DND-41 (cell line): ENCODE data around the gene PAPOLA.

Experiments used
- ATAC-seq: fragments of 200-7000 bp; cut with Tn5 transposase; 3 replicates; pipeline ENCODE4 v1.9.1; 2021; ENCODE audit warnings: low read depth; ENCODE audit not compliant: insufficient read depth
- DNase-seq: peaks from one replicate; pipeline ENCODE4 v3.0.0-alpha.2; 2020
- H2AFZ ChIP-seq: 2 replicates; pipeline ENCODE4 v1.6.0; 2012; ENCODE audit warnings: low read depth, low read length
- H3K27ac ChIP-seq: 2 replicates; pipeline ENCODE4 v1.5.1; 2012; ENCODE audit warnings: low read length, inconsistent platforms
- H3K27me3 ChIP-seq: fragments of 200-600 bp; sonication (generic); 2 replicates; pipeline ENCODE4 v1.6.0; 2012; ENCODE audit warnings: low read length, mild to moderate bottlenecking, inconsistent platforms; ENCODE audit not compliant: insufficient read depth, poor library complexity
- H3K36me3 ChIP-seq: 2 replicates; pipeline ENCODE4 v1.5.1; 2012; ENCODE audit warnings: low read length, inconsistent platforms; ENCODE audit not compliant: insufficient read depth
- H3K4me1 ChIP-seq: 2 replicates; pipeline ENCODE4 v1.5.1; 2012; ENCODE audit warnings: mild to moderate bottlenecking, low read length; ENCODE audit not compliant: insufficient read depth
- H3K4me2 ChIP-seq: 2 replicates; pipeline ENCODE4 v1.6.0; 2012; ENCODE audit warnings: mild to moderate bottlenecking, moderate library complexity, low read length, inconsistent platforms; ENCODE audit not compliant: insufficient read depth
- H3K4me3 ChIP-seq, 2 experiments: fragments of 200-600 bp in 1 of 2; shearing (Covaris generic) in 1 of 2; 2 replicates each; pipeline ENCODE4 v1.5.1; 2012 to 2016; ENCODE audit warnings: inconsistent platforms in 2 of 2, low read length in 2 of 2, mild to moderate bottlenecking in 2 of 2, low read depth in 1 of 2, moderate library complexity in 1 of 2
- H3K79me2 ChIP-seq: 2 replicates; pipeline ENCODE4 v1.6.0; 2012; ENCODE audit warnings: low read length, inconsistent platforms; ENCODE audit not compliant: insufficient read depth
- H3K9ac ChIP-seq: 2 replicates; pipeline ENCODE4 v1.6.0; 2012; ENCODE audit warnings: low read depth, mild to moderate bottlenecking, inconsistent platforms, low read length, moderate library complexity
- H3K9me3 ChIP-seq: 2 replicates; pipeline ENCODE4 v1.5.1; 2012; ENCODE audit warnings: low read length, moderate library complexity, mild to moderate bottlenecking, inconsistent platforms; ENCODE audit not compliant: insufficient read depth, severe bottlenecking
- H4K20me1 ChIP-seq: 2 replicates; pipeline ENCODE4 v1.6.0; 2012; ENCODE audit warnings: low read length; ENCODE audit not compliant: insufficient read depth
- EZH2 ChIP-seq: IDR thresholded peaks from 3 replicates; pipeline ENCODE4 v1.6.1; 2012; ENCODE audit warnings: borderline replicate concordance, low read depth, mild to moderate bottlenecking, moderate library complexity, low read length, inconsistent platforms; ENCODE audit not compliant: severe bottlenecking
- TF ChIP-seq, protein P1 (sequence below): IDR thresholded peaks from 2 replicates; pipeline ENCODE4 v1.5.1; 2012; ENCODE audit warnings: borderline replicate concordance, low read length, moderate library complexity, mild to moderate bottlenecking; ENCODE audit not compliant: poor library complexity, severe bottlenecking; ENCODE audit errors: extremely low read depth

PAPOLA gene

DNA sequence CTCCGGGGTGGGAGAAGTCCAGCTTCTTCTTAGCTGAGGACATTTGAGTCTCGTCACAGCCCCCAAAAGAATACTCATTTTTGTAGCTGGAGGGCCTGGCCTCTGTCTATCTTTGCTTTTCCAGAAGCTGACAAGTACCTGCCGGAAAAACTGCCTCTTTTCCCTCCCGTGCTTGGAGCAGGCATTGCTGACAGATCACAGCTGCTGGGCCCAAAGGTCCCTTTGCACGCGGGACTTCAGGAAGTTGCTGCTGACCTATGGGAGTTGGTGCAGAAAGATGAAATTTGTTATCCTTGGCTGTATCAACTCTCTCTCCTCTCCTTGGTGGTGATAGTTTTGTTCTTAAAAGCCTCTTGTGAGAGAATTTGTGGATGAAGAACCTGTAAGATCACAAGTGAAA is 92.8 kb downstream of the PAPOLA start:
- TF ChIP-seq EZH2, result no peak
- TF ChIP-seq, protein P1, sequence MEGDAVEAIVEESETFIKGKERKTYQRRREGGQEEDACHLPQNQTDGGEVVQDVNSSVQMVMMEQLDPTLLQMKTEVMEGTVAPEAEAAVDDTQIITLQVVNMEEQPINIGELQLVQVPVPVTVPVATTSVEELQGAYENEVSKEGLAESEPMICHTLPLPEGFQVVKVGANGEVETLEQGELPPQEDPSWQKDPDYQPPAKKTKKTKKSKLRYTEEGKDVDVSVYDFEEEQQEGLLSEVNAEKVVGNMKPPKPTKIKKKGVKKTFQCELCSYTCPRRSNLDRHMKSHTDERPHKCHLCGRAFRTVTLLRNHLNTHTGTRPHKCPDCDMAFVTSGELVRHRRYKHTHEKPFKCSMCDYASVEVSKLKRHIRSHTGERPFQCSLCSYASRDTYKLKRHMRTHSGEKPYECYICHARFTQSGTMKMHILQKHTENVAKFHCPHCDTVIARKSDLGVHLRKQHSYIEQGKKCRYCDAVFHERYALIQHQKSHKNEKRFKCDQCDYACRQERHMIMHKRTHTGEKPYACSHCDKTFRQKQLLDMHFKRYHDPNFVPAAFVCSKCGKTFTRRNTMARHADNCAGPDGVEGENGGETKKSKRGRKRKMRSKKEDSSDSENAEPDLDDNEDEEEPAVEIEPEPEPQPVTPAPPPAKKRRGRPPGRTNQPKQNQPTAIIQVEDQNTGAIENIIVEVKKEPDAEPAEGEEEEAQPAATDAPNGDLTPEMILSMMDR, result no peak
- ATAC-seq, result no peak

DNA sequence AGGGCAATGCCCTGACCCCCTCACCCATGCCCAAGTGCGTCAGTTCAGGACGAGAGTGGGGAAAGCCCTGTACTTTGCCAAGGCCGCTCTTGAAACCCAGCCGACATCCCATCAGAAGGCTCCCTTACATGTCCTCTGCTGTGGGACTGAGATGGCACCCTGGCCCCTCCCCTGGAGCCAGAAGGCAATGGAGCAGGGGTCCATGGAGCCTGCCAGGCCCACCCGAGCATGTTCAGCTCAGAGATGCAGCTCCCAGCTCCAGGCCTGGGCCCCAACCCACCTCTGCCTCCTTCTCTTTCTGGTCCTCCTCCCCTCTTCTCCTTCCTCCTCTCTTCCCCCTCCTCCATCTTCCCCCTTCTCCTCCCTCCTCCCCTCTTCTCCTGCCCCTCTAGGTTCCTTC is 95.5 kb downstream of the PAPOLA start:
- no peak for ATAC-seq
- Histone ChIP-seq H3K27me3 (no peaks in the 10 kb centered on the region), H3K9me3 (no peaks in the 10 kb centered on the region)

More for the DNA sequence above, 92.8 kb downstream of the PAPOLA start:
- DNase-seq, result no peak
- H3K36me3 ChIP-seq, result no peaks in the 10 kb centered on the region
- H3K4me1 ChIP-seq, result no peaks in the 10 kb centered on the region
- H3K27ac ChIP-seq, result no peak overlapping the region
- H3K4me3 ChIP-seq, result no peak overlapping the region
- no peaks in the 10 kb centered on the region for H3K9me3 ChIP-seq
- no peak overlapping the region for H3K4me2 ChIP-seq
- H4K20me1 ChIP-seq, result no peaks in the 10 kb centered on the region
- no peak overlapping the region for H2AFZ ChIP-seq
- H3K27me3 ChIP-seq, result no peaks in the 10 kb centered on the region
- H3K9ac ChIP-seq, result no peak overlapping the region
- no peaks in the 10 kb centered on the region for H3K79me2 ChIP-seq

DNA sequence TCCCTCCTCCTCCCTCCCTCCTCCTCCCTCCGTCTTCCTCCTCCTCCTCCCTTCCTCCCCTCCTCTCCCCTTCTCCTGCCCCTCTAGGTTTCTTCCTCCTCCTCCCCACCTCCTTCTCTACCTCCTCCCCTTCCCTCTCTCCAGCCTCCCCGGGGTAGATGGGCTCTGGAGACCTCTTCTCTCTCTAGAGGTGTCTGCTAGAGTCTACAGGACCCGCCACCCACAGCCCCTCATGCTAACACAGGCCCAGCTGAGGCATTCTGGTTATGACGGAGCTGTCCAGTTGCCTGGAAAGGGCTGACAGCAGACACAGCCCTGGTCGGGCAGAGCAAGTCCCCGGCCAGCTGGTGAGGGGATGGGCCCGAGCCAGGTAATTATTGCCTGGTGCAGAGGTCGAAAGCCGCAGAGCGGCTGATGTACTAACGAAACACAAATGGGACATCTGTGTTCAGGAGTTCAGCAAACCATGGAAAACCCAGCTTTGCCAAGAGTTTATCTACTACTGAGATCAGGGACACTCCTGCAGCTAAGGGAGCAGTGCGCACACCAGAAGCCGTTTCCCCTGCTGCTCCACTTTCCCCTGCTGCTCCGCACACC is 96.2 kb downstream of the PAPOLA start:
- Histone ChIP-seq H3K27me3 (no peaks in the 10 kb centered on the region), H3K4me3 (no peak overlapping the region)
- ATAC-seq, result no peak

More for the DNA sequence above, 95.5 kb downstream of the PAPOLA start:
- no peak overlapping the region for H3K27ac ChIP-seq
- H2AFZ ChIP-seq, result no peak overlapping the region
- TF ChIP-seq, protein P1, result no peak
- TF ChIP-seq EZH2, result no peak
- H3K4me1 ChIP-seq, result no peaks in the 10 kb centered on the region
- DNase-seq, result no peak
- H4K20me1 ChIP-seq, result no peaks in the 10 kb centered on the region
- H3K4me2 ChIP-seq, result no peak overlapping the region
- no peaks in the 10 kb centered on the region for H3K79me2 ChIP-seq
- no peak overlapping the region for H3K4me3 ChIP-seq
- H3K9ac ChIP-seq, result no peak overlapping the region
- H3K36me3 ChIP-seq, result no peaks in the 10 kb centered on the region

More for the DNA sequence above, 96.2 kb downstream of the PAPOLA start:
- Histone ChIP-seq H3K79me2 (no peaks in the 10 kb centered on the region), H4K20me1 (no peaks in the 10 kb centered on the region), H3K4me2 (no peak overlapping the region), H3K9me3 (no peaks in the 10 kb centered on the region), H3K27ac (no peak overlapping the region), H3K4me1 (no peaks in the 10 kb centered on the region), H3K9ac (no peak overlapping the region), H3K36me3 (no peaks in the 10 kb centered on the region), H2AFZ (no peak overlapping the region)
- DNase-seq, result no peak
- TF ChIP-seq, protein P1, result no peak
- no peak for TF ChIP-seq EZH2
